Kidney epithelial cell (primary cell): ENCODE data around the gene CCN6. TPM values are rescaled to one million over a fixed set of nuclear protein-coding genes. Genes with fewer than 3 reads are reported as not detected.

ENCODE experiments used
- DNase-seq: peaks from one replicate; pipeline ENCODE4 v3.0.0-alpha.2; 2010; ENCODE audit warnings: low read depth
- H3K27me3 ChIP-seq: 2 replicates; pipeline ENCODE4 v1.6.0; 2011; ENCODE audit warnings: low read length; ENCODE audit not compliant: control insufficient read depth, insufficient read depth
- H3K36me3 ChIP-seq: 2 replicates; pipeline ENCODE4 v1.5.1; 2011; ENCODE audit warnings: low read length; ENCODE audit not compliant: control insufficient read depth, insufficient read depth
- H3K4me3 ChIP-seq: 2 replicates; pipeline ENCODE4 v1.5.1; 2011; ENCODE audit warnings: low read depth, mild to moderate bottlenecking, control low read depth, low read length
- total RNA-seq: library from RNA; depleted of rRNA; stranded (reverse); fragments of >200 nt; gene quantifications from 2 replicates; pipeline ENCODE4 v1.2.3, GENCODE V29; 2015
- TF ChIP-seq, protein P1 (sequence below): IDR thresholded peaks from 2 replicates; pipeline ENCODE4 v1.5.1; 2011; ENCODE audit warnings: mild to moderate bottlenecking, moderate library complexity, low read length, control low read depth, inconsistent platforms; ENCODE audit not compliant: insufficient read depth, poor library complexity, severe bottlenecking

Gene CCN6
- total RNA-seq, 1 donor from 2014 or later, result 1.5 TPM

GRCh38 chr6:112010328-112010727 lies 43.6 kb upstream of the CCN6 start:
- no peaks in the 10 kb centered on the region for H3K36me3 ChIP-seq
- TF ChIP-seq, protein P1, sequence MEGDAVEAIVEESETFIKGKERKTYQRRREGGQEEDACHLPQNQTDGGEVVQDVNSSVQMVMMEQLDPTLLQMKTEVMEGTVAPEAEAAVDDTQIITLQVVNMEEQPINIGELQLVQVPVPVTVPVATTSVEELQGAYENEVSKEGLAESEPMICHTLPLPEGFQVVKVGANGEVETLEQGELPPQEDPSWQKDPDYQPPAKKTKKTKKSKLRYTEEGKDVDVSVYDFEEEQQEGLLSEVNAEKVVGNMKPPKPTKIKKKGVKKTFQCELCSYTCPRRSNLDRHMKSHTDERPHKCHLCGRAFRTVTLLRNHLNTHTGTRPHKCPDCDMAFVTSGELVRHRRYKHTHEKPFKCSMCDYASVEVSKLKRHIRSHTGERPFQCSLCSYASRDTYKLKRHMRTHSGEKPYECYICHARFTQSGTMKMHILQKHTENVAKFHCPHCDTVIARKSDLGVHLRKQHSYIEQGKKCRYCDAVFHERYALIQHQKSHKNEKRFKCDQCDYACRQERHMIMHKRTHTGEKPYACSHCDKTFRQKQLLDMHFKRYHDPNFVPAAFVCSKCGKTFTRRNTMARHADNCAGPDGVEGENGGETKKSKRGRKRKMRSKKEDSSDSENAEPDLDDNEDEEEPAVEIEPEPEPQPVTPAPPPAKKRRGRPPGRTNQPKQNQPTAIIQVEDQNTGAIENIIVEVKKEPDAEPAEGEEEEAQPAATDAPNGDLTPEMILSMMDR, result no peak
- no peaks in the 10 kb centered on the region for H3K27me3 ChIP-seq
- no peak for DNase-seq
- no peak overlapping the region for H3K4me3 ChIP-seq

DNA sequence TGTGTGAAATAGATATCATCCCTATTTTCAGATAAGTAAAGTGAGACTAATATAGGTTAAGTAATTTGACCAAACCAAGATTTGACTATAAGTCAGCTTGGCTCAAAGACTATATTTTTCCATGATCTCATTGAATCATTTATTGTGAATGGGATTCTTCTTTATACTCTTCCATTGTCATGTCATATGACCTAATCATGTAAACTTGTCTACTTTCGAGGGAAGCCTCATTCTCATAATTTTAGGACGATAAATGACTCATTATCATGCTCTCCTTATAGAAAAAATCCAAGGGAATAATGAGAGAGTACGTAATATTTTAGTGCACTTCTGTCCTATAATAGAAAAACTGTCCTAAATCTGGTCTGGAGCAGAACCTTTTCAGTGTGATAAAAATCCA lies 40.9 kb upstream of the CCN6 start:
- no peaks in the 10 kb centered on the region for H3K36me3 ChIP-seq
- TF ChIP-seq, protein P1, result no peak
- no peaks in the 10 kb centered on the region for H3K27me3 ChIP-seq
- H3K4me3 ChIP-seq, result no peak overlapping the region
- no peak for DNase-seq

DNA sequence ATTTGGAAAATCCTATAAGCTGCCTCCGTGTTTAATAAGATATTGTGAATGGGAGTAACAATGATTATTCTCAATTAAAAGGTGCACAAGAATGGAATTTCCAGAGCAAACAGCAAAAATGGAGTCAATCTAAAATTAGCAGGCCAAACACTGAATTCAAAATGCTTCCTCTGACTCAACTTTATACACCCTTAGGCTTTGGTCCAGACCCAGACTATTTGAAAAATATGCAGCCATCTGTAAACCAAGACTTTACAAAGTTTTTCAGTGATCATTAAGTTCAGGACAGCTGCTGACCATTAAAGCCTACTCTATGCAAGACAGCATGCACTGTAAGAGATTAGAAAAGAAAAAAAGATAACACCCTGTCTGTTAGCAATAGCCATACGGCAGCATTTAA lies 39.4 kb upstream of the CCN6 start:
- no peak for DNase-seq
- H3K27me3 ChIP-seq, result no peaks in the 10 kb centered on the region

GRCh38 chr6:112015725-112016124 lies 38.2 kb upstream of the CCN6 start:
- no peaks in the 10 kb centered on the region for H3K27me3 ChIP-seq
- no peak for DNase-seq
- no peaks in the 10 kb centered on the region for H3K36me3 ChIP-seq
- no peak overlapping the region for H3K4me3 ChIP-seq
- TF ChIP-seq, protein P1, result no peak

More for the DNA sequence above, 39.4 kb upstream of the CCN6 start:
- no peak overlapping the region for H3K4me3 ChIP-seq
- TF ChIP-seq, protein P1, result no peak
- no peaks in the 10 kb centered on the region for H3K36me3 ChIP-seq

DNA sequence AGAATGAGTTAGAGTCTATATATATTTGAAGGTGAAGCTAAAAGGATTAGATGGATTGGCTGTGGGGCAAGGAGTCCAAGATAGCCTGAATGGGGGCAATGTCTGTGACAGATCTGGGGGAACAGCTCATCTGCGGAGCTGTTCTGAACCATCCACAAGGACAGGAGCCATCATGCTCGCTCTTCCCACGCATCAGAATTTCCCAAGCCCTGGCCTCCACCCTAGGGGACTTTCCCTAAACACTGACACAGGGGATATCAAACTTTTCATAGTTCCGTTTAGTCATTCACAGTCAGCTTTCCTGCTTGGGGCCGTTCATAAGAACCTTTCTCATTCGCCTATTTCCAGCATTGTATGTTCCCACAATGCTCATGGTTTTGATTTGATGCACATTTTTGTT lies 37.6 kb upstream of the CCN6 start:
- DNase-seq, result no peak
- TF ChIP-seq, protein P1, result no peak
- no peak overlapping the region for H3K4me3 ChIP-seq
- H3K27me3 ChIP-seq, result no peaks in the 10 kb centered on the region
- H3K36me3 ChIP-seq, result no peaks in the 10 kb centered on the region

- no peak for DNase-seq
- TF ChIP-seq, protein P1, result no peak
- Histone ChIP-seq H3K36me3 (no peaks in the 10 kb centered on the region), H3K4me3 (no peak overlapping the region), H3K27me3 (no peaks in the 10 kb centered on the region)
Observed at GRCh38 chr6:112017169-112017568, 36.7 kb upstream of the CCN6 start.
